ENCODE measurements around the gene PPP2R1B.

DNA sequence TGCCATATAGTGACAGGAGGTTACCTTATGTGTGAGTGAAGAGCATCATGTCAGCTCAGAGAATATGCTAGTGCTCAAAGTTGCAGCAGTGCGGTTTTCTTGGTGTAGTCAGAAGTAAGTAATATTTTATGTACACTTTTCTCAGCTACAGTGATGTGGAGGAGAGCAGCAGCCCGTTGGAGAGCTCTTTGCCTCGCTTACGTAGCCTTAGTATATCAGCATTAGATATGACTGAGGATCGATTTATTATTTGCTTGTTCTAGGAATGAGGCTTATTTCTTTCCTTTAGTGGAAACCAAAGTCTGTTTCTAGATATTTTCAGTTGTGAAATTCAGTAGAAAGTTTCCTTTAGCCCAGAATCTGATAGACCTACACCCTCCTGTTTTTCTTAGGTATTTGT is 63.6 kb downstream of the PPP2R1B start:
- no peak for TF ChIP-seq FOXP2 (optimal IDR thresholded peaks at IDR 0.05; ENCODE audit: control extremely low read depth, extremely low read length, insufficient read depth)
- no peak for TF ChIP-seq EZH2 (IDR thresholded peaks at IDR 0.05)
